GM19452 (cell line): ENCODE results near the gene TMEM132C.

Source experiments
- ATAC-seq: cut with Tn5 transposase; IDR thresholded peaks from one replicate; pipeline ENCODE4 v1.9.1; 2021; ENCODE audit not compliant: unreplicated experiment

Gene TMEM132C

DNA sequence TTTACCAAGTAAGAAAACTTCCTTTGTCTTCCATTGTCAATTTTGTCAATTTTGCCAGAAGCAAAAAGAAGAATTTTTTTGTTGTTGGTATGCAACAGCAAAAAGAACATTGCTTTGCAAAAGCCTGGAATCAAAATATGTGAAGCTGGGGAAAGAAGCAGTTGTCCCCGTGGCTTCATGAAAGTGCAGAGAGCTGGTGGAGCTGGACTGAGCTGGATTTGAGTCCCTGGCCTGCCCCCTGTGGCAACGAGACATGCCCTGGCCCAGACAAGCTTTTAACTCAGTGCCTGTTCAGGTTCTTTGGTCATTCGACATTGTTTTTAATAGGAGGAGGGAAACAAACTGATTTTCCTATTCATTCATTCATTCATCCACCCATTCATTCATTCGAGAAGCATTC lies 486.5 kb downstream of the TMEM132C start:
- ATAC-seq, result no peak

DNA sequence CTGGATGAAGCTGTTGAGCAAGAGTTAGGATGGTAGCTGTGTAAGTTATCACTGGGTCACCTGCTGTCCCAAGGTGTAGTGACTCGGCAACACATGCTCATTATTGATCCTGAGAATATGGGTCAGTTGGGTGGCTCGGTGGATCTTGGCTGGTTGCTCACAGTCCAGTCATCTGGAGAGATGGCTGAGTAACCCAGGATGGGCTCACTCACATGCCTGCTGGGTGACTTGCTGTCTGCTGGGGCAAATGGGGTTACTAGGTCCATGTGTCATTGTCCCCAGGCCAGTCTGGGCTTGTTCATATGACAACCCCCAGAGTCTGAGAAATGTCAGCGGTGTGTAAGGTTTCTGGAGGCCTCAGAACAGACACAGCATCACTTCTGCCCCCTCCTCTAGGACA lies 487.3 kb downstream of the TMEM132C start:
- no peak for ATAC-seq

GRCh38 chr12:128755566-128755965 lies 488.6 kb downstream of the TMEM132C start:
- ATAC-seq, result no peak
